Fibroblast of the aortic adventitia (primary cell): Measurements from ENCODE around the gene EMX1. TPM values are rescaled to one million over a fixed set of nuclear protein-coding genes. Genes with fewer than 3 reads are reported as not detected.

Experiments
- DNase-seq: peaks from one replicate; pipeline ENCODE4 v3.0.0-alpha.2; 2010; ENCODE audit warnings: low read depth
- H3K4me3 ChIP-seq: 2 replicates; pipeline ENCODE4 v1.5.1; 2011; ENCODE audit warnings: low read depth, mild to moderate bottlenecking, control low read depth, low read length, moderate library complexity
- total RNA-seq: library from RNA; depleted of rRNA; stranded (reverse); fragments of >200 nt; gene quantifications from 2 replicates; pipeline ENCODE4 v1.2.3, GENCODE V29; 2012; ENCODE audit warnings: low replicate concordance
- TF ChIP-seq, protein P1 (sequence below): IDR thresholded peaks from 2 replicates; pipeline ENCODE4 v1.5.1; 2011; ENCODE audit warnings: mild to moderate bottlenecking, low read length, control low read depth, inconsistent platforms; ENCODE audit not compliant: insufficient read depth

EMX1 gene
- total RNA-seq, 1 donor, result not detected

DNA sequence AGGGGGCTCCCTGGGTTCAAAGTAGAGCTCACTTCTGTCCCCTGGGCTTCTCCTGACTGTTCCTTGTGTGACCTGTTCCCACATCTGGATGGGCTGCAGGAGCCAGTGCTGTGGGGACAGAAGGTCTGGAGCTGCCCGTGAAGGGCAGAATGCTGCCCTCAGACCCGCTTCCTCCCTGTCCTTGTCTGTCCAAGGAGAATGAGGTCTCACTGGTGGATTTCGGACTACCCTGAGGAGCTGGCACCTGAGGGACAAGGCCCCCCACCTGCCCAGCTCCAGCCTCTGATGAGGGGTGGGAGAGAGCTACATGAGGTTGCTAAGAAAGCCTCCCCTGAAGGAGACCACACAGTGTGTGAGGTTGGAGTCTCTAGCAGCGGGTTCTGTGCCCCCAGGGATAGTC lies 15.5 kb downstream of the EMX1 start:
- no peak for DNase-seq
- TF ChIP-seq, protein P1, sequence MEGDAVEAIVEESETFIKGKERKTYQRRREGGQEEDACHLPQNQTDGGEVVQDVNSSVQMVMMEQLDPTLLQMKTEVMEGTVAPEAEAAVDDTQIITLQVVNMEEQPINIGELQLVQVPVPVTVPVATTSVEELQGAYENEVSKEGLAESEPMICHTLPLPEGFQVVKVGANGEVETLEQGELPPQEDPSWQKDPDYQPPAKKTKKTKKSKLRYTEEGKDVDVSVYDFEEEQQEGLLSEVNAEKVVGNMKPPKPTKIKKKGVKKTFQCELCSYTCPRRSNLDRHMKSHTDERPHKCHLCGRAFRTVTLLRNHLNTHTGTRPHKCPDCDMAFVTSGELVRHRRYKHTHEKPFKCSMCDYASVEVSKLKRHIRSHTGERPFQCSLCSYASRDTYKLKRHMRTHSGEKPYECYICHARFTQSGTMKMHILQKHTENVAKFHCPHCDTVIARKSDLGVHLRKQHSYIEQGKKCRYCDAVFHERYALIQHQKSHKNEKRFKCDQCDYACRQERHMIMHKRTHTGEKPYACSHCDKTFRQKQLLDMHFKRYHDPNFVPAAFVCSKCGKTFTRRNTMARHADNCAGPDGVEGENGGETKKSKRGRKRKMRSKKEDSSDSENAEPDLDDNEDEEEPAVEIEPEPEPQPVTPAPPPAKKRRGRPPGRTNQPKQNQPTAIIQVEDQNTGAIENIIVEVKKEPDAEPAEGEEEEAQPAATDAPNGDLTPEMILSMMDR, result no peak
- no peak overlapping the region for H3K4me3 ChIP-seq

DNA sequence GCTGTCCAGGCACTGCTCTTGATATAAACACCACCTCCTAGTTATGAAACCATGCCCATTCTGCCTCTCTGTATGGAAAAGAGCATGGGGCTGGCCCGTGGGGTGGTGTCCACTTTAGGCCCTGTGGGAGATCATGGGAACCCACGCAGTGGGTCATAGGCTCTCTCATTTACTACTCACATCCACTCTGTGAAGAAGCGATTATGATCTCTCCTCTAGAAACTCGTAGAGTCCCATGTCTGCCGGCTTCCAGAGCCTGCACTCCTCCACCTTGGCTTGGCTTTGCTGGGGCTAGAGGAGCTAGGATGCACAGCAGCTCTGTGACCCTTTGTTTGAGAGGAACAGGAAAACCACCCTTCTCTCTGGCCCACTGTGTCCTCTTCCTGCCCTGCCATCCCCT lies 15.9 kb downstream of the EMX1 start:
- H3K4me3 ChIP-seq, result no peak overlapping the region
- TF ChIP-seq, protein P1, result no peak
- DNase-seq, result no peak

DNA sequence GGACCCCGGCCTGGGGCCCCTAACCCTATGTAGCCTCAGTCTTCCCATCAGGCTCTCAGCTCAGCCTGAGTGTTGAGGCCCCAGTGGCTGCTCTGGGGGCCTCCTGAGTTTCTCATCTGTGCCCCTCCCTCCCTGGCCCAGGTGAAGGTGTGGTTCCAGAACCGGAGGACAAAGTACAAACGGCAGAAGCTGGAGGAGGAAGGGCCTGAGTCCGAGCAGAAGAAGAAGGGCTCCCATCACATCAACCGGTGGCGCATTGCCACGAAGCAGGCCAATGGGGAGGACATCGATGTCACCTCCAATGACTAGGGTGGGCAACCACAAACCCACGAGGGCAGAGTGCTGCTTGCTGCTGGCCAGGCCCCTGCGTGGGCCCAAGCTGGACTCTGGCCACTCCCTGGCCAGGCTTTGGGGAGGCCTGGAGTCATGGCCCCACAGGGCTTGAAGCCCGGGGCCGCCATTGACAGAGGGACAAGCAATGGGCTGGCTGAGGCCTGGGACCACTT lies 16.4 kb downstream of the EMX1 start:
- no peak for DNase-seq
- no peak overlapping the region for H3K4me3 ChIP-seq
- TF ChIP-seq, protein P1, result no peak

DNA sequence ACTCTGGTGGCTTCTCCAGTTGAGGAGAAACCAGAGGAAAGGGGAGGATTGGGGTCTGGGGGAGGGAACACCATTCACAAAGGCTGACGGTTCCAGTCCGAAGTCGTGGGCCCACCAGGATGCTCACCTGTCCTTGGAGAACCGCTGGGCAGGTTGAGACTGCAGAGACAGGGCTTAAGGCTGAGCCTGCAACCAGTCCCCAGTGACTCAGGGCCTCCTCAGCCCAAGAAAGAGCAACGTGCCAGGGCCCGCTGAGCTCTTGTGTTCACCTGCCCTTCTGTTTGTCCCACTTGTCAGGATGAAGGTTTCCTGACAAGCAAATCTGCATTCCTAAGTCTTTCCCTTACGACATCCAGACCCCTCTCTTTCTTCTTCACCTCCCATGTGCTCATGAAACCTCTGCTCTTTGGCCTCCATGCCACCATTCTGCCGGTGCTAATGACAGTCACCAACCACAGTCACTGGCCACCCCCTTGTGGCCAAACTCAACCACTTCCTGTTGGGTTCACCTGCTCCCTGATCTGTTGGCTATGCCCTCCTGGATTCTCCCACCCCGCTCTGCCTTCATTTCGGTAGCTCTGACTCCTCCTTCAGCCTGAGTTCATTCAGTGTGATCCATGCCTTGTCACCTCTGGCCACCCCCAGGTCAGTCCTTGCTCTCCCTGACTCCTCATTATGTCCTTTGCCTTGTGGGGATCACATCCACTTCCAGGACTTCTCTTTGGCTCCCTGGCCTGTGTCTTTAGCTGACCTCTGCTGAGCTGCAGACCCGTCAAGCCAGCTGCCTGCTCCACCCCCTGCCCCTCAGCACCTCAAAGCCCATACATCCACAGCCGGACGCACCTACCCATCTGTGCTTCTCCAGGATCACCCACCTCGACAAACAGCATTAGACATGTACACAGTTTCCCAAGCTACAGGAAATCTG lies 17.6 kb downstream of the EMX1 start:
- no peak overlapping the region for H3K4me3 ChIP-seq
- TF ChIP-seq, protein P1, result no peak
- DNase-seq, result no peak

DNA sequence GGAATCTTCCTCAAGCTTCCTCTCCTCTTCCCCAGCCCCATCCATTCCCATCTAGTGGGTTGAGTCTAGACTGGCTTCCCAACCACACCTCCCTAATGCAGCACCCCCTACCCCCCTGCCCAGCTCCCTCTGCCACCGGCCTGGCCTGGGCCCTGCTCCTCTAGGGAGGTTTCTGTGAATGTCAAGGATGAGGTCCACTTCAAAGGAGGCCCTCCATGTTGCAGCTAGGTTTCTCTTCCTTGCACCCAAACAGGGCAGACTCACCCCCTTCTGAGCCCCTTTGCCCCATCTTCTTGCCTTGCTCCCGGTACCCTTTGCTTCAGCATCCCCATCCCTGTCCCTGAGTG lies 18.3 kb downstream of the EMX1 start:
- no peak overlapping the region for H3K4me3 ChIP-seq
- no peak for DNase-seq
- TF ChIP-seq, protein P1, result no peak

DNA sequence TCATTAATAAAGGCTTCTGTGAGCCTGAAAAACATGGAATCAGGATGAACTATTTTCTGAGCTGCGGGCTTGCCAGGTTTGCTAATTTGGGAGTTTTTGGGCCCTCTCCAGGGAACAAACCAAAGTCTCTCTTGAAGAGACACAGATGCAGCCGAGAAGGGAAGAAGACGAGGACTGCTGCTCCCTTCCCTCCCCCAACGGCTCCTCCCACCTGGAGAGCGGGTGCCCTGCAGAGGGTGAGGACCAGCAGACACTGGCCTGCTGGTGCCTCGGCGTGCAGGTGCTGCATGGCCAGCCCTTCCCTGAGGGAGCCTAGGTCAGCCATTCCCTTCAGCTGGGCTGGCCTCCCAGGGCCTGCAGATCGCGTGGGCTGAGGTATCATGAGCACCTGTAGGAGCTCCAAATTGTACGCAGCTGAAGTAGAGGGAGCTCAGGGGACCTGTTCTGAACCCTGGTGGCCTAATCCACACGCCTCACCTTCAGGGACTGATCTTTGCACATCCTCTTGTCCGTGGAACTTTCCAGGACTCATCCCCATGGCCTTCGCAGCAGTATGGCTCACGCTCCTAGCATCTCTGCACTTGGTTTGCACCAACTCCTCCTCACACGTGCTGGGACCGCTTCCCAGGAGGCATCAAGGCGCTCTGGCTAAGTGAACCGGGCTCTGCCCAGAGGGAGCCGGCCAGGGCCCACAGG lies 19.5 kb downstream of the EMX1 start:
- no peak for DNase-seq

More for the DNA sequence above, 19.5 kb downstream of the EMX1 start:
- no peak overlapping the region for H3K4me3 ChIP-seq
- TF ChIP-seq, protein P1, result no peak
